GM21423 (cell line): Measurements from ENCODE around the gene LRMDA.

ENCODE experiments used
- ATAC-seq: cut with Tn5 transposase; IDR thresholded peaks from one replicate; pipeline ENCODE4 v1.9.1; 2021; ENCODE audit warnings: mild to moderate bottlenecking, moderate library complexity; ENCODE audit not compliant: unreplicated experiment

LRMDA gene

GRCh38 chr10:76033457-76034196, 602.2 kb downstream of the LRMDA start:
- ATAC-seq = no peak

GRCh38 chr10:76034353-76035205, 603.2 kb downstream of the LRMDA start:
- ATAC-seq = no peak

- ATAC-seq = no peak
Observed at GRCh38 chr10:76035206-76036110, 604.0 kb downstream of the LRMDA start.

DNA sequence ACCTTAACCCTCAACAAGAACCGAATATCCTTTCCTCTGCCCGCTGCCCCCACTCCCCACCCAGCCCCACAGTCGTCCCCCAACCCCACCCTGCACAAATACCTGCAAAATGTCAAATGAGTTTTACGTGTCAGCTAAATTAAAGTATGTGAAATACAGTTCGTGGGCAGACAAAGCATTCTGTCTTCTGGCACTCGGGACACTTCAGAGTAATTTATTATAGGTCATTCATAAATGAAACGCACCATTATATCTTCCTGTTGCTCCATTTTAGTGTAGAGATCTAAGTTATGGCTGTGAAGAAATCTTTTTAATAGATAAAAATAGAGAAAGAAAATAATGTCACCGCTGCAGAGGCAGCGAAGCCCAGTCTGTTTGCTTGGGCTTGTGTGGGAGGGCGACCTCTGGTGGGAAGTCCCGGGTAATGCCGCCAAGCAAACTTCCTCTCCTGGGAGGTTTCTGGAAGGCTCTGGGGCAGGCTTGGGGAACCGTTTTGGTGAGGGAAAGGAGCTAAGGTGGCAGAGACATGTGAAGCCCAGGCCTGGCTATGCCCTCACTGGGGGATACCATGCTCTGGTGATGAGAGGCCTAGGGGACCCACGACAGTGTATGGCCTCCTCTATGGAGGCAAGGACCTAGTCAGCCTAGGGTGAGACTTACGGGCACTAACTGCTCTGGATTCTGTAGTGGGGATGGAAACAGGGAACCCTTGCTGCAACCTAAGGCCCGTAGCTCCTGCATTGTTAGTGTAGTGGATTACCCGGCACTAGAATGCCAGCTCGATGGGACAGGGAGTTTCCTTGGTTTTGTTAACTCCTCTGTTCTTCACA, 604.9 kb downstream of the LRMDA start:
- peak; percentile 74 for ATAC-seq

- ATAC-seq = no peak
Observed at GRCh38 chr10:76036962-76037361, 605.5 kb downstream of the LRMDA start.

DNA sequence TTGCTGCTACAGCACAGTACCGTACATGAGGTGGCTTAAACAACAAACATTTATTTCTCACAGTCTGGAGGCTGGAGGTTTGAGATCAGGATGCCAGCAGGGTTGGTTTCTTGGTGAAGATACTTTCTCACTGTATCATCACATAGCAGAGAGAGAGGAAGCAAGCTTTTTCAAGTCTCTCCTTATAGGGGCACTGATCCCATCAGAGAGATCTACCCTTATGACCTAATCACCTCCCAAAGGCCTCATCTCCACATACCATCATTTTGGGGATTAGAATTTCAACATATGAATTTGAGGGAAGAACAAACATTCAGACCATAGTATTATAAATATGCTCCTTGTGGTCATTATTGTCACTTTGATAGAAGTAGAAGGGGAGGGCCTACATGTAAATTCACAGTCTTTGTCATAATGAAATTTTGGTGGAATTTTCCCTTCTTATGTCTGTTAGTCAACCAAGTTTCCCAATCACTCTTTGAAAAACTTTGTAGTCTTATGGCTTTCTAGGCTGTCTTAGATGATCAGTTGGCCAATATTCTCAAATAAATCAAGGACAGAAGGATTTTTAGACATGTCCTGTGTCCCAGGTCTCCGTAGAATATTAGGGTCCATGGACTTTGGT, 606.2 kb downstream of the LRMDA start:
- no peak for ATAC-seq

GRCh38 chr10:76038696-76039095, 607.3 kb downstream of the LRMDA start:
- no peak for ATAC-seq

- ATAC-seq = no peak
Observed at GRCh38 chr10:76040107-76040829, 608.8 kb downstream of the LRMDA start.

DNA sequence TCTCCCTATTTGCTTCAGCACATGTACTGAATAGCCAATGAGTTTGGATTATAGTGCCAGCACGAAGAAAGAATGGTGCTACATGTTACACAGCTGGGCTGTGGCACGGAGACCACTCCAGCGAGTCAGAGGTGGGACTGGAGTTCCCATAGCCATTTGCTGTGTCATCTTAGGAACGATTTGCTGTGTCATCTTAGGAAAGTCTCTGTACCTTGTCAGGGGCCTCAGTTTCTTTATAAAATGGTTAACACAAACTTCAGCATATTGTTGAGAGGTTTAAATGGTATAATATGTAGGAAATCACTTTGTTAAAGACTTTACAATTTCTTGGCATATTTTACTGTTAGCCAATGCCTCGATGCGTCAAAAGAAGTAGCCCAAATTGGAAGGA, 609.4 kb downstream of the LRMDA start:
- ATAC-seq = no peak

DNA sequence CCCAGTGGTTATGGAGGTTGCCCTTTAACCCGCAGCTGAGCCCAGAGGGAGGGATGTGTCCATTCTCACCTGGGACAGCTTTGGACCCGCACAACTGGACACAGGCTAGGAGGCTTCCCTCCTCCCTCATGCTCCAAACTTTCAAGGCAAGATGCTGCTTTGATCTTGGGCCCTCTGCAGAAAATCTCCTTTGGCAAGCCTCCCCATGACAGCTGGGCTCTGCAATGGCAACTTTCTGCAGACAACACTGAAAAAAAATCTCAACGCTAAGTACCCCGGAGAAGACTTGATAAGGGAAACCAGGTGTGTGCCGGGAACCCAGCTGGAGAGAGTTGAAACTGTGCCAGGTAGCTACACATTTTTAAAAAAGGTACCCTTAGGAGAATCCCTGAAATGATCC, 610.1 kb downstream of the LRMDA start:
- no peak for ATAC-seq

- no peak for ATAC-seq
Observed at GRCh38 chr10:76043261-76043660, 611.8 kb downstream of the LRMDA start.

DNA sequence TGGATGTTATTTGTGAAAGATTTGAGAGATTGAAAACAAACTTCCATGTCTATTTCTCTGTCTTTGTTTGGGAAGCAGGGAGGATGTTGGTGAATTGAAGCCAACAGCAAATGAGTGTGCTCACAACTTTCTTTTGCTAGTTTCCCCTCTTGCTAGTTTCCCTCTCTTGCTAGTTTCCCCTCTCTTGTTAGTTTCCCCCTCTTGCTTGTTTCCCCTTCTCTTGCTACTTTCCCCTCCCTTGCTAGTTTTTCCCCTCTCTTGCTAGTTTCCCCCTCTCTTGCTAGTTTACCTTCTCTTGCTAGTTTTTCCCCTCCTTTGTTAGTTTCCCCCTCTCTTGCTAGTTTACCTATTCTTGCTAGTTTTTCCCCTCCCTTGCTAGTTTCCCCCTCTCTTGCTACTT, 613.3 kb downstream of the LRMDA start:
- no peak for ATAC-seq

DNA sequence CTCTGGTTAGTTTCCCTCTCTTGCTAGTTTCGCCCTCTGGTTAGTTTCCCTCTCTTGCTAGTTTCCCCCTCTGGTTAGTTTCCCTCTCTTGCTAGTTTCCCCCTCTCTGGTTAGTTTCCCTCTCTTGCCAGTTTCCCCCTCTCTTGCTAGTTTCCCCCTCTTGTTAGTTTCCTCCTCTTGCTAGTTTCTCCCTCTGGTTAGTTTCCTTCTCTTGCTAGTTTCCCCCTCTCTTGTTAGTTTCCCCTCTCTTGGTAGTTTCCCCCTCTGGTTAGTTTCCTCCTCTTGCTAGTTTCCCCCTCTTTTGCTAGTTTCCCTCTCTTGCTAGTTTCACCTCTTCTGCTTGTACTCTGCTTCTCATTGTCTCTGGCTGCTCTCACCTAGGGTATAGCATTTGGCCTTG, 613.8 kb downstream of the LRMDA start:
- ATAC-seq = no peak

DNA sequence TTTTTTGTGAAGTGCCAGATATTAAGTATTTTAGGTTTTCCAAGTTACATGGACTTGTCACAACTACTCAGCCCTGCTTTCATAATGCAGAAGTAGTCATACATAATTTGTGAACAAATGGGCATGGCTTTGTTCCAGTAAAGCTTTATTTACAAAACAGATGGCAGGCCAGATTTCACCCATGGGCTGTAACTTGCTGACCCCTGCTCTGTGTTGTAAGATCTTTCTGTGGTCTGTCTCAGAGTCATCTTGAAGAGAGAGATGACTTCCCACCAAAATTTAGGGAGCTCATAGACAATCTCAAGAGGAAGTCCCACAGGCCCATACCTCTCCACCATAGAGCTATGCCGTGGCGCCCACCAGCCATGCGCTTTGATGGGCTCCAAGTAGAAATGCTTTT, 616.1 kb downstream of the LRMDA start:
- ATAC-seq = no peak

GRCh38 chr10:76049581-76050290, 618.3 kb downstream of the LRMDA start:
- ATAC-seq = no peak

- ATAC-seq = no peak
Observed at GRCh38 chr10:76050291-76050625, 618.8 kb downstream of the LRMDA start.

- ATAC-seq = no peak
Observed at GRCh38 chr10:76051007-76051936, 619.8 kb downstream of the LRMDA start.
